ENCODE measurements around the gene ZFP37.

The ZFP37 gene

DNA sequence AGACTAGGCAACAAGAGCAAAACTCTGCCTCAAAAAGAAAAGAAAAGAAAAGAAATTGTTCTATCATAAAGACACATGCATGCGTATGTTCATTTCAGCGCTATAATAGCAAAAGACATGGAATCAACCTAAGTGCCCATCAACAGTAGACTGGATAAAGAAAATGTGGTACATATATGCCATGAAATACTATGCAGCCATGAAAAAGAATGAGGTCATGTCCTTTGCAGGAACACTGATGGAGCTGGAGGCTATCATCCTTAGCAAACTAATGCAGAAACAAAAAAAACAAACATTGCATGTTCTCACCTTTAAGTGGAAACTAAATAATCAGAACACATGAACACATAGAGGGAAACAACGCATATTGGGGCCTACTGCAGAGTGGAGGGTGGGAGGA lies 38.3 kb downstream of the ZFP37 start:
- no peaks in the 10 kb centered on the region for H3K4me1 ChIP-seq (ENCODE audit: insufficient read depth, low read length, poor library complexity, severe bottlenecking)
- H2AFZ ChIP-seq (ENCODE audit: low read length), result no peak overlapping the region
- no peaks in the 10 kb centered on the region for H3K79me2 ChIP-seq (ENCODE audit: insufficient read depth, low read length)
- H3K4me2 ChIP-seq (ENCODE audit: low read depth, low read length, poor library complexity, severe bottlenecking), result no peak overlapping the region
- no peaks in the 10 kb centered on the region; the same call in 1 of the 2 replicates for H3K9me3 ChIP-seq (ENCODE audit: insufficient read depth, low read depth, low read length)
- H4K20me1 ChIP-seq (ENCODE audit: insufficient read depth, low read length, poor library complexity, severe bottlenecking), result no peaks in the 10 kb centered on the region
- no peak for TF ChIP-seq EZH2phosphoT487 (IDR thresholded peaks at IDR 0.05; ENCODE audit: borderline replicate concordance)
- TF ChIP-seq, protein P1, sequence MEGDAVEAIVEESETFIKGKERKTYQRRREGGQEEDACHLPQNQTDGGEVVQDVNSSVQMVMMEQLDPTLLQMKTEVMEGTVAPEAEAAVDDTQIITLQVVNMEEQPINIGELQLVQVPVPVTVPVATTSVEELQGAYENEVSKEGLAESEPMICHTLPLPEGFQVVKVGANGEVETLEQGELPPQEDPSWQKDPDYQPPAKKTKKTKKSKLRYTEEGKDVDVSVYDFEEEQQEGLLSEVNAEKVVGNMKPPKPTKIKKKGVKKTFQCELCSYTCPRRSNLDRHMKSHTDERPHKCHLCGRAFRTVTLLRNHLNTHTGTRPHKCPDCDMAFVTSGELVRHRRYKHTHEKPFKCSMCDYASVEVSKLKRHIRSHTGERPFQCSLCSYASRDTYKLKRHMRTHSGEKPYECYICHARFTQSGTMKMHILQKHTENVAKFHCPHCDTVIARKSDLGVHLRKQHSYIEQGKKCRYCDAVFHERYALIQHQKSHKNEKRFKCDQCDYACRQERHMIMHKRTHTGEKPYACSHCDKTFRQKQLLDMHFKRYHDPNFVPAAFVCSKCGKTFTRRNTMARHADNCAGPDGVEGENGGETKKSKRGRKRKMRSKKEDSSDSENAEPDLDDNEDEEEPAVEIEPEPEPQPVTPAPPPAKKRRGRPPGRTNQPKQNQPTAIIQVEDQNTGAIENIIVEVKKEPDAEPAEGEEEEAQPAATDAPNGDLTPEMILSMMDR (conservative IDR thresholded peaks at IDR 0.05; ENCODE audit: low read length), result no peak
- no peaks in the 10 kb centered on the region for H3K9me2 ChIP-seq (replicated peaks; ENCODE audit: low read depth, low read length)
- no peaks in the 10 kb centered on the region for H3F3A ChIP-seq (ENCODE audit: low read depth)
- no peaks in the 10 kb centered on the region for H3K27me3 ChIP-seq (ENCODE audit: insufficient read depth, low read length, poor library complexity, severe bottlenecking)
- H3K9ac ChIP-seq (ENCODE audit: low read depth, low read length, poor library complexity, severe bottlenecking), result no peak overlapping the region
- no peaks in the 10 kb centered on the region for H3K36me3 ChIP-seq (ENCODE audit: insufficient read depth, low read length)
- H3K4me3 ChIP-seq (ENCODE audit: low read length, poor library complexity, severe bottlenecking), result no peak overlapping the region

DNA sequence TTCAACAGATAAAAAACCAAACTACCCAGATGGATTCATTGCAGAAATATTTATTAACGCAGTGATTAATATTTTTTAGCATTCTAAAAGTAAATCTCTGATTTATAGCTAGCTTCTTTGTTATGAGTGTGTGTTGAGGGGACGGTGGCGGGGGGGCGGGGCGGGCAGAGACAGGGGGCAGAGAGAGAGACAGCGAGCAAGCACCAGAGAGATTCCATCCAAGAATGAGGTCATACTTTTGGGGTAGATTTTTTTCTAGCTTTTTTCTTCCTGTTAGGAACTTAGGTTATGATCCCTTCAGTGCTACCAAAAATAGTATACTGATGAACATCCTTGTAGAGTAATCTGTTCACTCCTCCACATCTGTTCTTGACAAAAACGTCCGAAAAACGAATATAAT lies 44.0 kb downstream of the ZFP37 start:
- Histone ChIP-seq H3K36me3 (ENCODE audit: insufficient read depth, low read length) (no peaks in the 10 kb centered on the region), H3K9ac (ENCODE audit: low read depth, low read length, poor library complexity, severe bottlenecking) (no peak overlapping the region), H4K20me1 (ENCODE audit: insufficient read depth, low read length, poor library complexity, severe bottlenecking) (no peaks in the 10 kb centered on the region), H3K4me2 (ENCODE audit: low read depth, low read length, poor library complexity, severe bottlenecking) (no peak overlapping the region), H3F3A (ENCODE audit: low read depth) (no peaks in the 10 kb centered on the region), H3K4me1 (ENCODE audit: insufficient read depth, low read length, poor library complexity, severe bottlenecking) (no peaks in the 10 kb centered on the region), H3K9me2 (replicated peaks; ENCODE audit: low read depth, low read length) (no peaks in the 10 kb centered on the region), H3K9me3 (ENCODE audit: insufficient read depth, low read depth, low read length) (no peaks in the 10 kb centered on the region), H2AFZ (ENCODE audit: low read length) (no peak overlapping the region), H3K4me3 (ENCODE audit: low read length, poor library complexity, severe bottlenecking) (no peak overlapping the region), H3K79me2 (ENCODE audit: insufficient read depth, low read length) (no peaks in the 10 kb centered on the region), H3K27me3 (ENCODE audit: insufficient read depth, low read length, poor library complexity, severe bottlenecking) (no peaks in the 10 kb centered on the region)
- TF ChIP-seq, protein P1 (conservative IDR thresholded peaks at IDR 0.05; ENCODE audit: low read length), result no peak
- TF ChIP-seq EZH2phosphoT487 (IDR thresholded peaks at IDR 0.05; ENCODE audit: borderline replicate concordance), result no peak

DNA sequence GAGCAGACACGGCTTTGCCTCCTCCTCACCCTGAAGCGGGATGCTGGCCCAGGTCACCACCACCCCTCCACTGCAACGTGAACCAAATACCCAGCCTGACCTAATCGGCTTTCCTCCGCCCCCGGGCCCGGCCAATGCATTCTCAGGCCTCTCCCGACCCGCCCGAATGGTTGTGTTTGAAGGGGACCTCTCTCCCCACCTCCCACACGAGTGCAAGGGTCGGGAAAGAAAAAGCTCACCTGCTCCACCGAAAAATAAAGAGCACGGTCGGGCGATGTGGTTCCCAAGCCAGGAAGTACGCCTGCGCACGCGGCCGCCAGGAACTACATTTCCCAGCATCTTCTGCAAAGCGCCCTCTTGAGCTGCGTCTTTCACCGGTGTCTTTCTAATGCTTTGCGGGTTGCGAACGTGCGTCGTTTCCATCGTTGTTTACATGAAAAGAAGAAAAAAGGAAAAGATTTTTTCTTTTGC lies 44.6 kb downstream of the ZFP37 start, which contains the start of gene ZNF883:
TSS of gene ZNF883 (minus strand) at position 282 of the 471 bp plus-strand sequence.
- Histone ChIP-seq H4K20me1 (ENCODE audit: insufficient read depth, low read length, poor library complexity, severe bottlenecking) (no peaks in the 10 kb centered on the region), H3K4me2 (ENCODE audit: low read depth, low read length, poor library complexity, severe bottlenecking) (no peak within 1 kb of the TSS), H2AFZ (ENCODE audit: low read length) (no peak within 1 kb of the TSS), H3K9ac (ENCODE audit: low read depth, low read length, poor library complexity, severe bottlenecking) (no peak within 1 kb of the TSS), H3K36me3 (ENCODE audit: insufficient read depth, low read length) (no peaks in the 10 kb centered on the region), H3K79me2 (ENCODE audit: insufficient read depth, low read length) (no peaks in the 10 kb centered on the region), H3K27me3 (ENCODE audit: insufficient read depth, low read length, poor library complexity, severe bottlenecking) (no peaks in the 10 kb centered on the region), H3F3A (ENCODE audit: low read depth) (no peaks in the 10 kb centered on the region), H3K9me3 (ENCODE audit: insufficient read depth, low read depth, low read length) (no peaks in the 10 kb centered on the region), H3K4me1 (ENCODE audit: insufficient read depth, low read length, poor library complexity, severe bottlenecking) (no peaks in the 10 kb centered on the region), H3K4me3 (ENCODE audit: low read length, poor library complexity, severe bottlenecking) (no peak within 1 kb of the TSS), H3K9me2 (replicated peaks; ENCODE audit: low read depth, low read length) (no peaks in the 10 kb centered on the region)
- TF ChIP-seq, protein P1 (conservative IDR thresholded peaks at IDR 0.05; ENCODE audit: low read length), result no peak
- no peak for TF ChIP-seq EZH2phosphoT487 (IDR thresholded peaks at IDR 0.05; ENCODE audit: borderline replicate concordance)
